CD4-positive, alpha-beta T cell treated with Interleukin-15 for 1 hour (primary cell): ENCODE measurements around the gene PPP1R16B.

Experiments
- DNase-seq: peaks from one replicate; pipeline ENCODE4 v3.0.0-alpha.2; 2020

Gene PPP1R16B

DNA sequence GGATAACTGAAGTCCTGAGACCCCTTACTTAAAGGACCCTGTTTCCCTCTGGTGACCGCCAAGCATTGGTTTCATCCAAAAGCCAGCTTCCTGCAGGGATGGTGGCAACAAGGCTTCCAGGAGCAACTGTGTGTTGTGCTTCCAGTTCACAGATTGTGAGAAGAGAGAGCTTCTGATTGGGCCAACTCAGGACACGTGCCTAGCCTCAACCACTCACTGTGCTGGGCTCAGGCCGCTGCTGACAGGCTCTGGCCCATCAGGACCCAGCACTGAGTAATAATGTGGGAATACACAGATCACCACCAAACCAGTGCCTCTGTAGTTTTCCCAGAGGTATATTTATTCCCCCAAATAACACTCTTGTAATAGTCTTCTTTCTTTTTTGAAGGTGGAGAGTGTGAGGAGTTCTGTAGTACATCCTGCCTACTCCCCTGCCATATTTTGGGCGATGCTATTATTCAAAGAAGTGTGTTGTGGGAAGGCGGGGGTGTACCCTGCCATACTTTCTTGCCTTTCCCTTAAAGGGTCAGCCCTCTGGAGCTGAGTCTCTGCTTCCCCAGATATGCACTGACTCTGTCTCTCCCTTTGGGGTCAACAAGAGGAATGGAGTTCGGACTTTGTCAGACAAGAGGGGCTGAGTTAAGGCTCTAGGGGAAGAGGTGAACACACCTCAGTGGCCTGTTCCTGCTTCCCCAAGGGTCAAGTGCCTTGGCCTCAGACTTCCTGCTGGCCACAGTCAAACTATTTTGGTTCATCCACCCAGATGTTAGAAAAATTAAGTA, 23.2 kb downstream of the PPP1R16B start:
- DNase-seq = no peak

GRCh38 chr20:38829296-38829875, 23.9 kb downstream of the PPP1R16B start:
- DNase-seq = no peak

DNA sequence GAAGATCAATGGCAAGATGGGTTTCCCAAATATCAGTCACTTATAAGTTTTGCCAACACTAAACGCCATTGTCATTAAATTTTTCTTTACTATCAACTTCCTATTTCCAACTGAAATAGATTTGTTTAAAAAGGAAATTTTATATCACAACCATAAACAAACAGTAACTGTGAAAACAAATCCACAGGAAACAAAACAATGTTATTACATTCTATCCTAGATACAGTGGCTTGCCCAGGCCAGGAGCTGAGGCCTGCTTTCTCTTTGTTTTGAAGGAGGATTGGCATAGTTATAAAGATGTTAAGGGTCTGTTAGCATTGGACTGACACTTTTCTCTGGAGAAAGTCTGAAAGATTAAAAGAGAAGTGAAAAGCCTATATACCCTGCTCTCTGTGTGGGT, 24.9 kb downstream of the PPP1R16B start:
- DNase-seq = no peak

- DNase-seq = no peak
Measured at GRCh38 chr20:38831049-38831691, 25.7 kb downstream of the PPP1R16B start.

DNA sequence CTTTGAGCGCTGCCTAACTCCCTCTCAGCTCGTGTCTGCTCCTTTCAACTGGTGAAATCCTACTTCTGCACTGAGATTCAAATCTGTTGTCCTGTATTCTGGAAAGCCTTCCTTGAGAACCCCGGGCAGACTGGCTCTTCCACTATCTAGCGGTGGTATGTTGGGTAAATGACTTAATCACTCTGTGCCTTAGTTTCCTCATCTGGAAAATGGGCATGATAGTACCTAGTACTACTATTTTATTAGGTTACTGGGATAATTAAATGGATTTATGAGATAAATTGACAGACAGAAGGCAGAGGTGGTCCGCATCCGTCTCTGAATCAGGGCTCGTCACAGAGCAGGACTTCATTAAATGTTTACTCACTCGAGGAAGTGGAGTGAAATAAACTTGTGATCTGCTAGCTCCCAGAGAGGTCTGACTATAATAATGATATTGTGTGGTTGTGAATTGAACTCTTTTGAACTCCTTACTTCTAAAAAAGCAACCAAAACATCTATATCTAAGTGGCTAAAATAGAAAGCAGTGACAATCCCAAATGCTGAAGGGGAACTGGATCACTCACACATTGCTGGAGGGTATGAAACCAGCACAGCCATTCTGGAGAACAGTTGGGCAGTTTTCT, 26.6 kb downstream of the PPP1R16B start:
- DNase-seq = no peak

GRCh38 chr20:38833154-38833856, 27.8 kb downstream of the PPP1R16B start:
- DNase-seq = no peak

GRCh38 chr20:38833857-38834164, 28.3 kb downstream of the PPP1R16B start:
- no peak for DNase-seq

DNA sequence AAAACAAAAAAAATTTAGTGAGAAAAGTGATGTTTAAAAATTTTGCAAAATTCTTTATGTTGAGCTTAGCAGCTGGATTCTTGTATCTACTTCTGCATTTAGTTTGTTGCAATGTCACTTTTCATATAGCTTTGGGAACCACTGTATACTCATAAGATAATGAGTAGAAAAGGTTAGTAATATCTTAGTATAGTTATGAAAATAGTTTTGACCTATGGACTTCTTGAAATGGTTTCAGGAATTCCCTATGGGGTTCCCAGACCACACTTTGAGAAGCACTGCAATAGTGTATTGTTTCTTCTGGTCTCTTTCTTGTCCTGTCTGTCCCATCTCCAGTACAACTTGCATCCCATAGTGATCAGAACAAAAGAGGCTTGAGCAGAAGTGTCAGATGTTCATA, 29.4 kb downstream of the PPP1R16B start:
- no peak for DNase-seq

GRCh38 chr20:38835792-38836191, 30.3 kb downstream of the PPP1R16B start:
- DNase-seq = no peak

DNA sequence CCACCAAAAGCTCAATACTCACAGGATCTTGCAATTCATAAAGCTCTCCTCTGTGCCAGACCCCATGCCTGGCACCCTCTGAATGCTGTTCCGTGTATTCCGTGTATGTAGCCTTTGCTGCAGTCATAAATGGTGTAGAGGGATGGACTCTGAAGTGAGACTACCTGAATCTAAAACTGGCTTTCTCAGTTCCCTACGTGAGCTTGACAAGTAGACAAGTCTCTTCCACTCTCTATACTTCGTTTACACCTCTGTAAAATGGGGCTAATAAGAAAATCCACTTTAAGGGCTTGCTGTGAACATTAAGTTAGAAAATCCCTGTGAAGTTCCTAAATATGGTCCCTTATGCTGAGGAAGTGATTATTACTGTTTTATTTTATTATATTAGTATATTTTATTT, 31.5 kb downstream of the PPP1R16B start:
- DNase-seq = no peak

- no peak for DNase-seq
Measured at GRCh38 chr20:38838326-38838725, 32.8 kb downstream of the PPP1R16B start.

- no peak for DNase-seq
Measured at GRCh38 chr20:38839563-38839962, 34.1 kb downstream of the PPP1R16B start.

GRCh38 chr20:38840053-38840893, 34.8 kb downstream of the PPP1R16B start:
- DNase-seq = no peak

DNA sequence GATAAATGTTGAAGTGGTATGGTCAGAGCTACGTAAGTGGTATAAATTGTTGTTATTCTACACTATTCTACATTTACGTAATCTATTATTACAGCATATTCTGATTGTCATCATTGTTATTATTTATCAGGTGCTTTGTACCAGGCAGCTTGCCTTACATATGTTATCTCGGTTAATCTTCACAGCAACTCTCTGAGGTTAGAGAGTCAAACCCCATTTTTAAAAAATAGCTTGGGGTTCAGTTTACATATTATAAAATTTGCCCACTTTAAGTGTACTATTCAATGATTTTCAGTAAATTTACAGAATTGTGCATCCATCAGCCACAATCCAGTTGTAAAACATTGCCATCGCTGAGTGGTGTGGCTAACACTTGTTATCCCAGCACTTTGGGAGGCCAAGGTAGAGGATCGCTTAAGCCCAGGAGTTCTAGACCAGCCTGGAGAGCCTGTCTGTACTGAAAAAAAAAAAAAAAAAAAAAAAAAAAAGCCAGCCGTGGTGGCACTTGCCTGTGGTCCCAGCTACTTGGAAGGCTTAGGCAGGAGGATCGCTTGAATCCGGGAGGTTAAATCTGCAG, 35.5 kb downstream of the PPP1R16B start:
- DNase-seq = no peak

DNA sequence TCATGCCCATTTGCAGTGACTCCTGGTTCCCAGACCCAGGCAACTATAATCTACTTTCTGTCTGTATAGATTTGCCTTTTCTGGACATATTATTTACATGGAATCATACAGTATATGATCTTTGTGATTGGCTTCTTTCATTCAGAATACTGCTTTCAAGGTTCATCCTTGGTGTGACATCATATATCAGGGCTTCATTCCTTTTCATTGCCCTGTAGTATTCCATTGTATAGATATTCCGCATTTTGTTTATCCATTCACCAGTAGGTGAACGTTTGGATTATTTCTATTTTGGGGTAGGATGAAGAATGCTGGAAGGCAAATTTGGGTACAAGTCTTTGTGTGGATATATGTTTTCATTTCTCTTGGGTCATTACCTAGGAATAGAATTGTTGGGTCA, 36.1 kb downstream of the PPP1R16B start:
- DNase-seq = no peak

DNA sequence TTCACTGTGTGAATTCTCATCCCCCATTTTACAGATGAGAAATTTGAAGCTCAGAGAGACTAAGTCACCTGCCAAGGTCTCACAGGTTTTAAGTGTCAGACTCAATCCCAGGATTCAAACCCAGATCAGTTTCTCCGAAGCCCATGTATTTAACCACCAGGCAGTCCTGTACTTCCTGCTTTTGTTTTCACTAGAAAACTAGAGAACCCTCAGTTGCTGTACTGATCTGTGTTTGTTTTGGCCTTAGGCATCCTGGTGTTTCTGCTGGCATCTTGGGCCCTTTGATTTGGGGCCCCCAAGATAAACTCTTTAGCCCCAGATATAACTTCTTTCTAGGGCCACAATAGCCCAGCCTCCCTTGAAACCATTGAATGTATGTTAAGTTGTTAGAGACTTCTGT, 36.5 kb downstream of the PPP1R16B start:
- peak; percentile 56 for DNase-seq

DNA sequence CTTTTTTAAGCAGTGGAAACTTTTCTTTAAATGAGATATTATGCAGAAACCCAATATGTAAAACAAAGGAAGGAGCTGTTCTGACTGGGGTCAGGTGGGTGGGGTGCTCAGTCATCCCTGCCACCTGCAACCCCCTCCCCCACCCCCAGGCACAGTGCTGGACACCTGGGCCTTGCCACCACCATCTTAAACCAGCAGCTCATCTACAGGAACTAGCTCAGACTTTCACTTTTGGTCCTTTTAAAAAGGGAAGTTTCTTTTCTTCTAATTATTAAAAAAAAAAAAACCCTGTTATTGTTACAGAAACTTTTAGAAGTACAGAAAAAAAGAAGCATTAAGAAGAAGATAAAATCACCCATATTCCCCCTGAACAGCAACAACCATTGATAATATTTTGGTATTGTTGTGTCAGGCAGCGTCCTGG, 37.1 kb downstream of the PPP1R16B start:
- peak; percentile 88 for DNase-seq

GRCh38 chr20:38843346-38843745, 37.8 kb downstream of the PPP1R16B start:
- no peak for DNase-seq

- DNase-seq = no peak
Measured at GRCh38 chr20:38844963-38845362, 39.5 kb downstream of the PPP1R16B start.

DNA sequence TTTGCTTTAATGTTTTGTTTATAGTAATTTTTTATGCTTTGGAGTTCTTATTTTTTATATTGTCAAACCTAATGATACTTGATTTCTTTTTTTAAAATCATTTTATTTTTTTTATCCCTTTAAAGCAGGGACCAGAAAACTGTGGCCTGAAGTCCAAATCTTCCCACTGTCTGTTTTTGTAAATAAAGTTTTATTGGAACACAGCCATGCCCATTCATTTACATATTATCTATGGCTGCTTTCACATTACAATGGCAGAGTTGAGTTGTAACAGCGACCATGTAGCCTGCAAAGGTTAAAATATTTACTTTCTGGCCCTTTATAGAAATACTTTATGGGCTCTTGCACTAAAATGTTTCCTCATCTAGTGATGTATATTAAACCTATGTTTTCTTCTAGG, 42.3 kb downstream of the PPP1R16B start:
- DNase-seq = no peak

DNA sequence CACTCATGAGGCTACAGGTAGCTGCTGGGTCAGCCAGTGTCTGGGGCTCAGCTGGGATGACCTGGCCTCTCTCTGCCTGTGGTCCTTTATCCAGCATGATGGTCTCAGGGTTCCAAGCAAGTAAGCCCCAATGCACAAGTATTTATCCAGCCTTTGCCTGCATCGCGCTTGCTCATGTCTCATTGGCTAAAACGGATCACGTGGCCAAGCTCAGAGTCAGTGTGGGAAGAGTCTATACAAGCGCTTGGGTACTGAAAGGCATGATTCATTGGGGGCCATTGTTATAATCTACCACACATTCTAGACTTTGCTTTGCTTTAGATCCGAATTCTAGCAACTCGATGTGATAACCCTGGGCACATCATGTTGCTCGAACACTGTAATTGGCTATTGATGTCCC, 48.3 kb downstream of the PPP1R16B start:
- no peak for DNase-seq

DNA sequence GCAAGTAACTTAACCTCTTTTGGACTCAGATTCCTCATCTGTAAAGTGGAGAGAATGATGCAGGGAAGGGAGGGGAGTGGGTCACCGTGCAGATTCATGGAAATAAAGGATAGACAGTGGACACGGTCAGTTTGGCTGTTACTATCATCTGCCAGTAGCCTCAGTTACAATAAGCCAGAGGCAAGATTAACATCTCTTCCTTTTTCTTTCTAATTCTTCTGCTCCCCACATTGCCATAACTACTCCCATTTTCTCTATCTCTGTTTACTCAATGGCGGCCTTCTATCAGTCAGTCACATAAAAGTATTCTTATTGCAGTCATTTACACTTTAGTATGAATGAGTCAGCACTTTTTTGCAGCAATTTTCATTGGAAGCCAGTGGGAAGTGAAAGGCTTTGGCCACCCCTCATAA, 49.2 kb downstream of the PPP1R16B start:
- no peak for DNase-seq
